Keratinocyte (primary cell): Measurements from ENCODE around the gene SYNCRIP. TPM values are rescaled to one million over a fixed set of nuclear protein-coding genes. Genes with fewer than 3 reads are reported as not detected.

Experiments used
- DNase-seq: peaks from one replicate; pipeline ENCODE4 v3.0.0-alpha.2; 2011; ENCODE audit warnings: low read depth, missing footprints, low spot score
- FAIRE-seq: peaks from 2 replicates; lab custom pipeline; 2011; peaks lifted over from hg19 to GRCh38; lab: Jason Lieb, UNC
- H2AFZ ChIP-seq: 2 replicates; pipeline ENCODE4 v1.6.0; 2012; ENCODE audit warnings: low read length, control low read depth, inconsistent platforms; ENCODE audit not compliant: control insufficient read depth
- H3K27ac ChIP-seq: 2 replicates; pipeline ENCODE4 v1.5.1; 2011; ENCODE audit warnings: low read length; ENCODE audit not compliant: control insufficient read depth, insufficient read depth
- H3K27me3 ChIP-seq: 3 replicates; pipeline ENCODE4 v1.6.0; 2011; ENCODE audit warnings: low read length; ENCODE audit not compliant: control insufficient read depth, insufficient read depth; ENCODE audit errors: extremely low read depth
- H3K36me3 ChIP-seq, 2 experiments: 2 replicates in 1 of 2; 3 replicates in 1 of 2; pipeline ENCODE4 v1.5.1; 2011; ENCODE audit warnings: low read length in 2 of 2, mild to moderate bottlenecking in 1 of 2; ENCODE audit not compliant: control insufficient read depth in 2 of 2, insufficient read depth in 2 of 2; ENCODE audit errors: extremely low read depth in 1 of 2
- H3K4me1 ChIP-seq: 3 replicates; pipeline ENCODE4 v1.5.1; 2011; ENCODE audit warnings: low read length; ENCODE audit not compliant: control insufficient read depth, insufficient read depth; ENCODE audit errors: extremely low read depth
- H3K4me2 ChIP-seq: 3 replicates; pipeline ENCODE4 v1.6.0; 2011; ENCODE audit warnings: low read depth, low read length; ENCODE audit not compliant: control insufficient read depth, insufficient read depth; ENCODE audit errors: extremely low read depth
- H3K4me3 ChIP-seq, 3 experiments: fragments of 200-600 bp in 1 of 3; sonication (generic) in 1 of 3; 2 replicates in 2 of 3; 3 replicates in 1 of 3; pipeline ENCODE4 v1.5.1; 2011 to 2016; ENCODE audit warnings: low read length in 3 of 3, mild to moderate bottlenecking in 3 of 3, control low read depth in 2 of 3, inconsistent platforms in 1 of 3, low read depth in 1 of 3, mixed read lengths in 1 of 3, mixed run types in 1 of 3, moderate library complexity in 1 of 3; ENCODE audit not compliant: control insufficient read depth in 2 of 3, insufficient read depth in 2 of 3; ENCODE audit errors: extremely low read depth in 1 of 3
- H3K79me2 ChIP-seq: 2 replicates; pipeline ENCODE4 v1.6.0; 2012; ENCODE audit warnings: low read length; ENCODE audit not compliant: control insufficient read depth, insufficient read depth
- H3K9ac ChIP-seq: 3 replicates; pipeline ENCODE4 v1.6.0; 2011; ENCODE audit warnings: low read length; ENCODE audit not compliant: control insufficient read depth, insufficient read depth; ENCODE audit errors: extremely low read depth
- H3K9me1 ChIP-seq: 3 replicates; pipeline ENCODE4 v1.6.0; 2011; ENCODE audit warnings: low read length; ENCODE audit not compliant: control insufficient read depth, insufficient read depth; ENCODE audit errors: extremely low read depth
- H3K9me3 ChIP-seq: 2 replicates; pipeline ENCODE4 v1.5.1; 2012; ENCODE audit warnings: low read depth, low read length; ENCODE audit not compliant: control insufficient read depth
- H4K20me1 ChIP-seq: 3 replicates; pipeline ENCODE4 v1.6.0; 2011; ENCODE audit warnings: low read length; ENCODE audit not compliant: control insufficient read depth, insufficient read depth; ENCODE audit errors: extremely low read depth
- CTCF ChIP-seq, 3 experiments: IDR thresholded peaks in 1 of 3; conservative IDR thresholded peaks in 1 of 3; optimal IDR thresholded peaks in 1 of 3; 2 replicates in 2 of 3; 3 replicates in 1 of 3; pipeline versions ENCODE3 to v1.5.1; 2011; ENCODE audit warnings: low read length in 3 of 3, mild to moderate bottlenecking in 3 of 3, moderate library complexity in 2 of 3, control low read depth in 1 of 3, inconsistent platforms in 1 of 3; ENCODE audit not compliant: insufficient read depth in 2 of 3; ENCODE audit errors: extremely low read depth in 1 of 3
- EZH2 ChIP-seq: IDR thresholded peaks from one replicate; pipeline ENCODE4 v1.6.1; 2012; ENCODE audit warnings: inconsistent platforms, mild to moderate bottlenecking, low read length, moderate library complexity
- dilution Hi-C: fragments of 300-500 bp; cut with MboI; formaldehyde crosslinking; loops from one replicate; pipeline ENCODE4 v1.7.0; 2020; ENCODE audit warnings: low sequenced_read_pairs; ENCODE audit not compliant: extremely low pct_ligation_motif_present
- polyA plus RNA-seq, 5 experiments: library from polyadenylated mRNA; depleted of rRNA in 3 of 5; stranded (reverse) in 3 of 5; stranded (forward) in 1 of 5; unstranded in 1 of 5; fragments of >200 nt; gene quantifications; 1 replicate in 1 of 5; 2 replicates in 3 of 5; 3 replicates in 1 of 5; pipeline versions ENCODE4 v1.2.1 to v1.2.3, GENCODE V29; 2011 to 2012; ENCODE audit warnings: missing spikeins in 2 of 5, low read depth in 1 of 5, low replicate concordance in 1 of 5

The SYNCRIP gene
- polyA plus RNA-seq, 1 donor (not counting 4 experiments of a cell fraction or from before 2014, with no cell fraction given): 56.8 TPM

GRCh38 chr6:85610182-85610895 lies 32.3 kb downstream of the SYNCRIP start:
- dilution Hi-C loops: no loop called here
- H3K4me3 ChIP-seq: no peak overlapping the region
- H3K4me2 ChIP-seq: no peak overlapping the region
- no peaks in the 10 kb centered on the region for H3K27me3 ChIP-seq
- H3K9me1 ChIP-seq: no peaks in the 10 kb centered on the region
- DNase-seq: no peak
- H3K36me3 ChIP-seq: peaks cover 20 to 21% of the 10 kb centered on the region in 2 experiments
- no peaks in the 10 kb centered on the region for H3K4me1 ChIP-seq
- no peak for FAIRE-seq
- peaks cover 14% of the 10 kb centered on the region for H3K79me2 ChIP-seq
- no peaks in the 10 kb centered on the region for H3K9me3 ChIP-seq
- peaks cover 4% of the 10 kb centered on the region for H4K20me1 ChIP-seq
- TF ChIP-seq EZH2 (no peak), CTCF (optimal IDR thresholded peaks at IDR 0.05 in 1 of 3, IDR thresholded peaks at IDR 0.05 in 1 of 3, conservative IDR thresholded peaks at IDR 0.05 in 1 of 3; ENCODE audit: extremely low read depth in 1 of 3, insufficient read depth in 2 of 3, low read length in 3 of 3) (no peak)
- H3K27ac ChIP-seq: no peak overlapping the region
- H3K9ac ChIP-seq: no peak overlapping the region
- no peak overlapping the region for H2AFZ ChIP-seq

- no peaks in the 10 kb centered on the region for H3K9me3 ChIP-seq
- H3K36me3 ChIP-seq: no peaks in the 10 kb centered on the region
- dilution Hi-C loops: no loop called here
- DNase-seq (no peak), FAIRE-seq (no peak)
- no peaks in the 10 kb centered on the region for H3K27me3 ChIP-seq
- no peak overlapping the region for H3K4me2 ChIP-seq
- TF ChIP-seq EZH2 (no peak), CTCF (optimal IDR thresholded peaks at IDR 0.05 in 1 of 3, IDR thresholded peaks at IDR 0.05 in 1 of 3, conservative IDR thresholded peaks at IDR 0.05 in 1 of 3; ENCODE audit: extremely low read depth in 1 of 3, insufficient read depth in 2 of 3, low read length in 3 of 3) (no peak)
- no peak overlapping the region for H3K4me3 ChIP-seq
- H3K9me1 ChIP-seq: no peaks in the 10 kb centered on the region
- H3K4me1 ChIP-seq: no peaks in the 10 kb centered on the region
- H2AFZ ChIP-seq: no peak overlapping the region
- H3K9ac ChIP-seq: no peak overlapping the region
- no peaks in the 10 kb centered on the region for H4K20me1 ChIP-seq
- H3K27ac ChIP-seq: no peak overlapping the region
- no peaks in the 10 kb centered on the region for H3K79me2 ChIP-seq
Measured at GRCh38 chr6:85602100-85602499, 40.6 kb downstream of the SYNCRIP start.
